Left colon (tissue), 2 donors: ENCODE results near the gene IKZF5. TPM values are rescaled to one million over a fixed set of nuclear protein-coding genes. Genes with fewer than 3 reads are reported as not detected.

Source experiments
- ATAC-seq: fragments of 200-7000 bp; cut with Tn5 transposase; one replicate; pipeline ENCODE4 v1.9.1; 2020; ENCODE audit warnings: mild to moderate bottlenecking, moderate library complexity
- DNase-seq, 2 donors: peaks; one replicate each; pipeline ENCODE4 v3.0.0-alpha.2; 2020
- intact Hi-C, 2 donors: fragments of 100-400 bp; cut with DNase I in 1 of 2; cut with micrococcal nuclease in 1 of 2; formaldehyde crosslinking; loops; one replicate each; pipeline versions ENCODE4 v1.11.2 to v1.14.0; 2022; cut with DNase I, micrococcal nuclease
- total RNA-seq, 2 donors: library from RNA; stranded (reverse); fragmentation: NEBNext Ultra II Directional; extraction: Animal tissue kit (Norgen Biotek cat#: 25700); gene quantifications; one replicate each; pipeline ENCODE4 v1.2.1, GENCODE V29; 2021
- donor health status: DM: no; HTN: no; CAD: no.
- donor health status: DM: yes; HTN: yes; CAD: no.

The IKZF5 gene
- total RNA-seq, 2 donors from 2014 or later: 10.9 to 14.1 TPM

GRCh38 chr10:122990278-122990677 is 18.3 kb downstream of the IKZF5 start:
- intact Hi-C loops: no loop called here
- ATAC-seq: no peak
- DNase-seq: no peak

- no peak for ATAC-seq
- intact Hi-C loops: no loop called here
Measured at GRCh38 chr10:122988501-122988900, 20.1 kb downstream of the IKZF5 start.

GRCh38 chr10:122986335-122986734 is 22.3 kb downstream of the IKZF5 start:
- no peak for DNase-seq
- ATAC-seq: no peak
- intact Hi-C loops: no loop called here

More at GRCh38 chr10:122988501-122988900, 20.1 kb downstream of the IKZF5 start:
- no peak for DNase-seq

- intact Hi-C loops: no loop called here
- no peak for ATAC-seq
- no peak for DNase-seq
Measured at GRCh38 chr10:122984708-122985107, 23.9 kb downstream of the IKZF5 start.

GRCh38 chr10:122983898-122984297 is 24.7 kb downstream of the IKZF5 start:
- DNase-seq: no peak
- ATAC-seq: no peak
- intact Hi-C loops: no loop called here

GRCh38 chr10:122981066-122981464 is 27.5 kb downstream of the IKZF5 start:
- intact Hi-C loops: no loop called here

GRCh38 chr10:122980209-122981065 is 28.2 kb downstream of the IKZF5 start, which contains the start of gene PSTK:
TSS of gene PSTK (plus strand) at chr10:122980401. CDS start at chr10:122980480, 79 bp downstream.
- intact Hi-C loops: no loop called here
- ATAC-seq (peak; percentile 99), DNase-seq (peak; percentile 90 to 95)

More at GRCh38 chr10:122981066-122981464, 27.5 kb downstream of the IKZF5 start:
- DNase-seq (no peak), ATAC-seq (no peak)

GRCh38 chr10:122974543-122975064 is 34.0 kb downstream of the IKZF5 start:
- ATAC-seq (no peak), DNase-seq (no peak)
- intact Hi-C loops: no loop called here

- ATAC-seq: no peak
Measured at GRCh38 chr10:122974023-122974422, 34.6 kb downstream of the IKZF5 start.

GRCh38 chr10:122968698-122969097 is 39.9 kb downstream of the IKZF5 start:
- intact Hi-C loops: no loop called here
- DNase-seq (no peak), ATAC-seq (no peak)

More at GRCh38 chr10:122974023-122974422, 34.6 kb downstream of the IKZF5 start:
- intact Hi-C loops: no loop called here
- no peak for DNase-seq

- intact Hi-C loops: no loop called here
- ATAC-seq: no peak
- DNase-seq: no peak
Measured at GRCh38 chr10:122966879-122967278, 41.7 kb downstream of the IKZF5 start.

GRCh38 chr10:122962405-122962804 is 46.2 kb downstream of the IKZF5 start:
- intact Hi-C loops: no loop called here
- DNase-seq (no peak), ATAC-seq (no peak)

- ATAC-seq (no peak), DNase-seq (no peak)
- intact Hi-C loops: no loop called here
Measured at GRCh38 chr10:122957474-122957873, 51.1 kb downstream of the IKZF5 start.

- intact Hi-C loops: no loop called here
- DNase-seq (no peak), ATAC-seq (no peak)
Measured at GRCh38 chr10:122955892-122956291, 52.7 kb downstream of the IKZF5 start.

- intact Hi-C loops: no loop called here
- DNase-seq: no peak
- no peak for ATAC-seq
Measured at GRCh38 chr10:122954731-122955050, 53.9 kb downstream of the IKZF5 start.

- DNase-seq: peak; percentile 95 to 98
- peak; percentile 98 for ATAC-seq
- intact Hi-C loops: no loop called here
Measured at GRCh38 chr10:122953902-122954730, 54.5 kb downstream of the IKZF5 start, which contains the start of gene C10orf88. TSS of gene C10orf88 (minus strand) at chr10:122954227. CDS start at chr10:122954178, 49 bp downstream.

- intact Hi-C loops: no loop called here
- ATAC-seq (no peak), DNase-seq (no peak)
Measured at GRCh38 chr10:122949296-122949695, 59.3 kb downstream of the IKZF5 start.
